Thymus (tissue), 11 donors: ENCODE data around the gene LINGO3. TPM values are rescaled to one million over a fixed set of nuclear protein-coding genes. Genes with fewer than 3 reads are reported as not detected.

Experiments
- DNase-seq, 9 donors: peaks; one replicate each; pipeline ENCODE4 v3.0.0-alpha.2; 2013; ENCODE audit warnings: low spot score in 9 of 9, low read depth in 6 of 9, missing footprints in 1 of 9
- H3K27ac ChIP-seq, 2 donors: one replicate each; pipeline ENCODE4 v1.5.1; 2013; ENCODE audit warnings: control low read depth in 1 of 2, low read depth in 1 of 2, low read length in 1 of 2, mild to moderate bottlenecking in 1 of 2, moderate library complexity in 1 of 2
- H3K27me3 ChIP-seq, 2 donors: one replicate each; pipeline ENCODE4 v1.5.1; 2013; ENCODE audit warnings: low read length in 1 of 2; ENCODE audit not compliant: control insufficient read depth in 2 of 2, insufficient read depth in 1 of 2
- H3K36me3 ChIP-seq, 2 donors: one replicate each; pipeline ENCODE4 v1.5.1; 2013; ENCODE audit warnings: low read length in 1 of 2, mild to moderate bottlenecking in 1 of 2, moderate library complexity in 1 of 2; ENCODE audit not compliant: control insufficient read depth in 2 of 2, insufficient read depth in 2 of 2
- H3K4me1 ChIP-seq, 2 donors: one replicate each; pipeline ENCODE4 v1.5.1; 2013; ENCODE audit warnings: low read length in 2 of 2; ENCODE audit not compliant: control insufficient read depth in 2 of 2, insufficient read depth in 2 of 2
- H3K4me3 ChIP-seq, 2 donors: one replicate each; pipeline ENCODE4 v1.5.1; 2013; ENCODE audit warnings: low read length in 2 of 2, control low read depth in 1 of 2, mild to moderate bottlenecking in 1 of 2
- H3K9me3 ChIP-seq, 2 donors: one replicate each; pipeline ENCODE4 v1.5.1; 2013; ENCODE audit warnings: low read length in 1 of 2, mild to moderate bottlenecking in 1 of 2; ENCODE audit not compliant: control insufficient read depth in 2 of 2, insufficient read depth in 1 of 2
- WGBS: extraction: QIAGEN DNeasy Blood & Tissue Kit; methylation state at CpG from one replicate; pipeline ENCODE4 v1.1.7; 2013; 5-methylcytosine and 5-hydroxymethylcytosine counted together
- polyA plus RNA-seq: library from polyadenylated mRNA; stranded (reverse); fragments of 200-250 nt; gene quantifications from one replicate; pipeline ENCODE4 v1.2.3, GENCODE V29; 2013
- total RNA-seq: library from RNA; stranded (reverse); fragments of 120-200 nt; gene quantifications from one replicate; pipeline ENCODE4 v1.2.4, GENCODE V29; 2013
- donor health status: healthy.

The LINGO3 gene
- total and polyA plus RNA-seq, 2 donors = 0.05 to 0.16 TPM

GRCh38 chr19:2302319-2303210 lies 5.4 kb downstream of the LINGO3 start:
- WGBS = 20% methylated on average over 62 of the region's 62 CpGs
- Histone ChIP-seq H3K9me3 (peaks cover 0 to 6% of the 10 kb centered on the region in 2 donors), H3K36me3 (no peaks in the 10 kb centered on the region), H3K4me3 (no peak overlapping the region), H3K27ac (no peak overlapping the region), H3K4me1 (peaks cover 0 to 9% of the 10 kb centered on the region in 2 donors), H3K27me3 (peaks cover 45 to 76% of the 10 kb centered on the region in 2 donors)
- DNase-seq = no peak

DNA sequence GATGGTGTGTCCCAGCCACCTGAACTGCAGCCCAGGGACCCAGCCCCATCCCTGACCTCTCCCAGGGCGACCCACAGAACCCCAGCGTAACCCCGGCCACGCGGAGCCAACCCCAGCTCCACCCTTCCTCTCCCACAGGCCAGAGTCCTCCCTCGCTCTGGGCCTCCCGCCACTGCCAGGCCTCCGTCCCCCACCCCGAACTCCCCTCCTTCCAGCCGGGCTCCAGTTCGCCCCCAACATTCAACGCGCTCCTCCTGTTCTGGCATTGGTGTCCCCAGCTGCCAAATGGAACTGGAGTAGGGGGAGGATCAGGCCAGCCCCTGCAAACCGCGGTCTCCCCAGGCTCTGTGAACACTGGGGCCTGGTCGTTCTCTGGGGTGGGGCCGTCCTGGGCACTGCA lies 7.4 kb downstream of the LINGO3 start:
- Histone ChIP-seq H3K36me3 (no peaks in the 10 kb centered on the region), H3K27me3 (peaks cover 25 to 63% of the 10 kb centered on the region in 2 donors), H3K9me3 (no peaks in the 10 kb centered on the region), H3K4me3 (no peak overlapping the region), H3K4me1 (peaks cover 0 to 8% of the 10 kb centered on the region in 2 donors), H3K27ac (no peak overlapping the region)
- WGBS = 93% methylated on average over 17 of the region's 17 CpGs
- DNase-seq = no peak

DNA sequence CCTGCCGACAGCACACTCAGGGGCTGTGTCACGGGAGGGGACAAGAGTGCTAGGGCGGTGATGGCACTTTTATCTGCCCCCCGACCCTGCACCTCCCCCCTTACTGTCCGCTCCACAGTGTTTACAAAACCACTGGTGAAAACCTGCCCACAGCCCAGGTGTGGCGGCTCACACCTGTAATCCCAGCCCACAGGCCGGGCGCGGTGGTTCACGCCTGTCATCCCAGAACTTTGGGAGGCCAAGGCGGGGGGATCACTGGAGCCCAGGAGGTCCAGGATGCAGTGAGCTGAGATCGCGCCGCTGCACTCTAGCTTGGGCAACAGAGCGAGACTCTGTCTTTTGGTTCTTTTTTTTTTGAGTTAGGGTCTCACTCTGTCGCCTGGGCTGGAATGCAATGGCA lies 11.8 kb downstream of the LINGO3 start:
- Histone ChIP-seq H3K9me3 (peaks cover 0 to 1% of the 10 kb centered on the region in 2 donors), H3K27me3 (peaks cover 23 to 61% of the 10 kb centered on the region in 2 donors), H3K4me3 (no peak overlapping the region), H3K36me3 (no peaks in the 10 kb centered on the region), H3K4me1 (peaks cover 0 to 2% of the 10 kb centered on the region in 2 donors), H3K27ac (no peak overlapping the region)
- no peak for DNase-seq
- WGBS = 96% methylated on average over 16 of the region's 16 CpGs

DNA sequence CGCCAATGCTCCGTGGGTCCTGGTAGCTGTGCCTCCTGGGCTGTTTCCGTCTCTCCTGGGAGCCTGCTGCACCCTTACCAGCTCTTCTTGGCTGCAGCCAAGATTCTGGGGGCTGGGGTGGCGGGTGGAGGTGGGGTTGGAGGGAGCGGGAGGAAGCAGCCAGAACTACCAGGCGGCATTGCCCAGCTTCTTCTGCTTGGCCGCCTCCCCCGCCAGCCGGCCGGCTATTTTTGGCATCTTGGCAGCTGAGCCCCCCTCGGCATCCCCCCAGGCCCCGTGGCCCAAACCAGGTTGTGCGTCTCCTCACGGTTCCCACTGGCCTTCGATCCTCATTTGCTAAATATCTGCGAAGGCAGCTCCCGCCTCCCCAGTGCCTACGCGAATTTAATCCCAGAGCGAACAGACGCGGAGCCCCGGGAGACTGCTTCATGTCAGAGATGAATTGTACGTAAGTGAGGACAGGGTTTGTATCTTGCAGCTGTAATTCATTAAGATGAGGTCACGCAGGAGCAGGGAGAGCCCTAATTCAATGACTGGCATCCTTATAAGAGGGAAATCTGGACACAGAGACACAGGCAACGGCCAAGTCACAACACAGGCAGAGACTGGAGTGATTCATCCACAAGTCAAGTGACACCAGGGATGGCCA lies 13.1 kb downstream of the LINGO3 start:
- WGBS = 83% methylated on average over 26 of the region's 26 CpGs
- Histone ChIP-seq H3K4me1 (peaks cover 11 to 12% of the 10 kb centered on the region in 2 donors), H3K9me3 (peaks cover 0 to 2% of the 10 kb centered on the region in 2 donors), H3K27ac (no peak overlapping the region), H3K36me3 (no peaks in the 10 kb centered on the region), H3K27me3 (peaks cover 31 to 62% of the 10 kb centered on the region in 2 donors), H3K4me3 (no peak overlapping the region)
- DNase-seq = no peak

DNA sequence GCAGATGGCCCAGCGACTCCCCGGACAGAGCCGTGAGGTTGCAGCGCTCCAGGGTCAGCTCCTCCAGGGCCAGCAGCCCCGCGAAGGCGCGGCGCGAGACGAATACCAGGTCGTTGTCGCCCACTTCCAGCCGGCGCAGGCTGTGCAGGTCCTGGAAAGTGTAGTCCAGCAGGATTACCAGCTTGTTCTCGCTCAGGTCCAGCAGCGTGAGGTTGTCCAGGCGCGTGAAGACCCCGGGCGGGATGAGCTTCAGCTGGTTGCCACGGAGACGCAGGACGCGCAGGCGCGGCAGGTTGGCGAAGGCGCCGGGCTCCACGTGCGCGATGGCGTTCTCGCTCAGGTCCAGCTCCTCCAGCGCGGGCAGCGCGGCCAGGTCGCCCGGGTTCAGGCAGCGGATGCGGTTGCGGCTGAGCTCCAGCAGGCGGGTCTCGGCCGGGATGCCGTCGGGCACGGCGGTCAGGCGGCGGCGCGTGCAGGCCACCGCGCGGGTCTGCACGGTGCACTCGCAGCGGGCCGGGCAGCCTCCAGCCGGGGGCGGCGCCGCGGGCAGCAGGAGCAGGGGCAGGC lies 16.7 kb downstream of the LINGO3 start:
- Histone ChIP-seq H3K4me3 (peak overlapping the region in 1 of 2 donors; percentile 43), H3K9me3 (peaks cover 0 to 5% of the 10 kb centered on the region in 2 donors), H3K27me3 (peaks cover 49 to 97% of the 10 kb centered on the region in 2 donors), H3K36me3 (no peaks in the 10 kb centered on the region), H3K4me1 (peaks cover 14 to 20% of the 10 kb centered on the region in 2 donors), H3K27ac (no peak overlapping the region)
- WGBS = 66% methylated on average over 67 of the region's 67 CpGs
- DNase-seq = no peak

GRCh38 chr19:2290441-2291184 lies 17.3 kb downstream of the LINGO3 start:
- no peak overlapping the region for H3K27ac ChIP-seq
- 3% methylated on average over 82 of the region's 82 CpGs for WGBS
- peaks cover 14 to 20% of the 10 kb centered on the region in 2 donors for H3K4me1 ChIP-seq

GRCh38 chr19:2289714-2290435 lies 18.1 kb downstream of the LINGO3 start:
- Histone ChIP-seq H3K27me3 (peaks cover 49 to 96% of the 10 kb centered on the region in 2 donors), H3K4me3 (peak overlapping the region; percentile 16 to 43), H3K36me3 (no peaks in the 10 kb centered on the region), H3K9me3 (peaks cover 0 to 5% of the 10 kb centered on the region in 2 donors), H3K4me1 (peaks cover 14 to 20% of the 10 kb centered on the region in 2 donors), H3K27ac (peak overlapping the region in 1 of 2 donors; percentile 60)
- under 1% methylated on average over 72 of the region's 74 CpGs for WGBS
- peak in 2 of 9 donors; percentile 22 to 52 for DNase-seq

More at GRCh38 chr19:2290441-2291184, 17.3 kb downstream of the LINGO3 start:
- Histone ChIP-seq H3K4me3 (peak overlapping the region in 1 of 2 donors; percentile 43), H3K27me3 (peaks cover 49 to 97% of the 10 kb centered on the region in 2 donors), H3K36me3 (no peaks in the 10 kb centered on the region), H3K9me3 (peaks cover 0 to 5% of the 10 kb centered on the region in 2 donors)
- DNase-seq = no peak
